Esophagus squamous epithelium (tissue), 4 donors: ENCODE data around the gene NOL3.
A peak's percentile ranks its signal among the peaks of the same experiment; 100 is the strongest.

ENCODE experiments used
- CTCF ChIP-seq, 6 experiments: fragments of 450-650 bp in 4 of 6; fragments of 200-600 bp in 2 of 6; sonication (generic) in 2 of 6; IDR thresholded peaks; one replicate each; pipeline ENCODE4 v1.5.1; 2016 to 2019; ENCODE audit warnings: antibody characterized with exemption in 6 of 6, mild to moderate bottlenecking in 4 of 6, moderate library complexity in 4 of 6
- POLR2A ChIP-seq, 4 donors: fragments of 450-650 bp; IDR thresholded peaks; one replicate each; pipeline ENCODE4 v1.6.1; 2017; ENCODE audit warnings: antibody characterized with exemption in 4 of 4, mild to moderate bottlenecking in 4 of 4, moderate library complexity in 3 of 4

DNA sequence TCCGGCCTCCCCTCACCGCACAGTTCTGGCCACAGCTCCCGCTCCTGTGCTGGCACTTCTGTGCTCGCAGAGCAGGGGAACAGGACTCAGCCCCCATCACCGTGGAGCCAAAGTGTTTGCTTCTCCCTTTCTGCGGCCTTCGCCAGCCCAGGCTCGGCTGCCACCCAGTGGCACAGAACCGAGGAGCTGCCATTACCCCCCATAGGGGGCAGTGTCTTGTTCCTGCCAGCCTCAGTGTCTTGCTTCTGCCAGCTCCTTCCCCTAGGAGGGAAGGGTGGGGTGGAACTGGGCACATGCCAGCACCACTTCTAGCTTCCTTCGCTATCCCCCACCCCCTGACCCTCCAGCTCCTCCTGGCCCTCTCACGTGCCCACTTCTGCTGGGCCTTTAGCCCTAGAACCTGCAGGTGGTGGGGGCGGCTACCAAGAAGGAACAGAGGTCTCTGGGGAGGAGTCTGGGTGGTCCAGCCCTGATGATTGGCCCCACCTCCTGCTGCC lies 27.9 kb downstream of the NOL3 start:
- TF ChIP-seq CTCF (IDR thresholded peaks at IDR 0.05) (peak; percentile 36 to 90 (median 72)), POLR2A (IDR thresholded peaks at IDR 0.05) (no peak)
